HG02642 (cell line): ENCODE results near the gene CLEC2A.

Source experiments
- ATAC-seq: cut with Tn5 transposase; IDR thresholded peaks from one replicate; pipeline ENCODE4 v1.9.1; 2021; ENCODE audit warnings: mild to moderate bottlenecking; ENCODE audit not compliant: unreplicated experiment, poor library complexity

The CLEC2A gene

DNA sequence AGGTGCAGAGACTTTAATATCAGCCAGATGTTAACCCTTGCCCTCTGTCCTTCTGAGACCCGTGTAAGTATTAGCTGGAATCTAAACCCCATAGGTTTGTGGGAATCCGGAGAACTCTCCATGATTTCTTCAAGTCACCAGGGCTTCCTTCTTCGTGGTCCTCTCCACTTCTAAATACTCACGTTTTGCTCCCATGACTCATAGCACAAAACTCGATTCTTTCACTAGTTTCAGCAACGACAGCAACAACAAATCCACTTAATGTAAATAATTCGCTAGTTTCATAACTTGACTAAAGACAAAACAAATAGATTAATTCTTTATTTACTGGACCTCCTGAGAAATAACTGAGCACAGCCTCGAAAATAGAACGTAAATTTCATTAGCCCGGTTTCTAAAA lies 4.4 kb upstream of the CLEC2A start:
- ATAC-seq: no peak

DNA sequence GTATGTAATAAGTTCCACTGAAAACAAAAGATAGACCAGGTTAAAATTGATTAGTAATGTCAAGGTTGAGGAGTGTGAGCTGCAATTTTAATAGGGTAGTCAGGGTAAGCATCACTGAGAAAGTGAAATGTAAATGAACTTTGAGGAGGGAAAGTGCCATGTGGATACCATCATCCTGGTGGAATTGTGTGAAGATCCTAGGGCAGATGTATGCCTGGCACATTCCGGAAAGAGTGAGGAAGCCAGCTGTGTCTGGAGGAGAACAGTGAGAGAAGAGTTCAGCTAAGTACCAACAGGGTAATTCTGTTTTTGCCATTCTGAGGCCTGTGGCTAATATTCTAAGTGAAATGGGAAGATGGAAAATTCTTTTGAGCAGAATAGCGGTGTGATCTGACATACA lies 2.9 kb upstream of the CLEC2A start:
- no peak for ATAC-seq

DNA sequence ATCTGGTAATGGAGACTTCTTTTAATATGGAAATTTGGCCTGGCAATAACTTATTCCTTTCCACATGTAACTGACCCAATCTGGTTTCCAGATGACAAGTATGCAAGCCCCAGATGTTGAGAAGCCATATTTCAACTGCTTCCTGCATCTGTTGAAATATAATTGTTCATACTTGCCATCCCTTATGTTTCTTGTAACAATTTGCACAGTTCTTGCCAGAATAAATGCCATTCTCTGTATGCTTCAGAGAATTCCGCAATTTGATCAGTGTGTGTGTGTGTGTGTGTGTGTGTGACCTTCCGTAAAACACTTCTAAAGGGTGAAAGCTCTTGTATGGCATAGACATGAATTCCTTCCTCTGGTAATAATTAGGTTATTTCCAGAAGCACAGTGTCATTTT lies 1.8 kb upstream of the CLEC2A start:
- no peak for ATAC-seq

DNA sequence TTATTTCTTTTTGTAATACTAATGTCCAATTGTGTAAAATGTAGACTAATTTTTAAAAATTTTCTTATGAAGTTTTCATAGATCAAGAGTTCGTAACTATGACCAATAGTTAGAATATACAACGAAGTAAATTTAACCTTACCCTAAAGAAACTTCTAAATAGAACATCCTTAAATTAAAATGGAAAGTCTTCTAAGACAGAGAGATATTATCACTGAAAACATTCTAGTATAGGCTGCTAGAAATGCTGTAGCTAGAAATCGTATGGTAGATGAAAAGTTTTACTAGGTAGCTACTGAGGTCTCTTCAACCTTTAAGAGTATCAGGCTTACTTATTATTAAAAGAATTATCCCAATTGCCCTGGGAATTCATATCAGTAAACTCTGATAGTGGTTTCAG lies 925 bp downstream of the CLEC2A start:
- no peak for ATAC-seq

DNA sequence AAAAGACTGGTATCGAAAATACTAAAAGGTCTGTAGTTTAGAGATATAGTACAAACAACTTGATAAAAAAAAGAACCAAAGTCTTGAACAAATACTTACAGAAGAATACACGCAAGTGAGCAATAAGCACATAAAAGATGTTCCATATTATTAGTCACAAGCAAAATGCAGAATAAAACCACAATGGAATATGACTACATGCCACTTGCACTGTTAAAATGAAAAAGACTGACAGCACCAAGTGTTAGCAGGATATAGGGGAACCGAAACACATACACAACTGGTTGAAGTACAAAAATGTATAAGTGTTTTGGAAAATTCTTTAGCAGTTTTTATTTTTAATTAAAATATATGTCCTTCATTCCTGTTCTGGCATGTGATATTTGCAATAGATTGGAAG lies 3.6 kb downstream of the CLEC2A start:
- no peak for ATAC-seq

DNA sequence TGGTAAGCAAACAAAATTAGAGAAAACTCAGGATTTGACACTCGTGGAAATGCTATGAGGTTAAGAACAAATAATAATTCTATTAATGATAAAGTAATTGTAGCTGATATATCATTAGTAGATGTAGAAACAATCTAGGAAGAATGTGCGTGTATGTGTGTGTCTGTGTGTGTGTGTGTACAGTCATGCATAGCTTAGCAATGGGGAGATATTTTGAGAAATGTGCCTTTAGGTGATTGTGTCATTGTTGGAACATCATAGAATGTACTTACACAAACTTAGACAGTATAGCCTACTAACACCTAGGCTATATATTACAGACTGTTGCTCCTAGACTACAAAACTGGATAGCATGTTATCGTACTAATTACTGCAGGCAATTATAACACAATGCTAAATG lies 5.3 kb downstream of the CLEC2A start:
- no peak for ATAC-seq

DNA sequence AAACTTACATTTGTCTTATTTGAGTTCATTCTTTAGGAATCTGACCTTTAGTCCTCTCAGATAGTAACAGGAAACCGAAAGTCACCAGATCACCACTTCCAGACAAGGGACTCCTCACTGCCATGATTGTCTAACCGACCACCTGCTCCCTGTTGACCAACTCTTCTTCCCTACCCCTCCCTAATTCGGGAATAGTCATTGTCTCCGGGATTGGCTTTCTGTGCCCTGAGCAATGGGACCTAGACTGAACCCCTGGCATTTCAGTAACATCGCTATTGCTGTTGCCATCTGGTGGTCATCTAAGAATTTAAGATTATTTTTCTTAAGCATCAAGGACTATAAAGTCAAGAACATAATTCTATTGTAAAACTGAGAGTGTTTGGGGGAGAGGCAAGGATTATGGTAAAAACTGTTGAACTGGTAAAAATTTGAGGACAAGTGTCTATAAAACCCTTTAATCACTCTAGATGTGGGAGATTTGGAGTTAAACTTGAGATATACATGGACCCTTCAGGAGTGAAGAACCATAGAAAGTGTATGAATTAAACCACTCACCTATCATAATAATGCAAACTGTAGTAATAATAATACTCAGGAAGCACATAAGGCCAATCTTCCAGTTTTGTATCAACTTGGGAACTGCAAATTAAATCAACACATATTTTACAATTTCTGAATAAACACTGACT lies 6.3 kb downstream of the CLEC2A start:
- ATAC-seq: no peak

DNA sequence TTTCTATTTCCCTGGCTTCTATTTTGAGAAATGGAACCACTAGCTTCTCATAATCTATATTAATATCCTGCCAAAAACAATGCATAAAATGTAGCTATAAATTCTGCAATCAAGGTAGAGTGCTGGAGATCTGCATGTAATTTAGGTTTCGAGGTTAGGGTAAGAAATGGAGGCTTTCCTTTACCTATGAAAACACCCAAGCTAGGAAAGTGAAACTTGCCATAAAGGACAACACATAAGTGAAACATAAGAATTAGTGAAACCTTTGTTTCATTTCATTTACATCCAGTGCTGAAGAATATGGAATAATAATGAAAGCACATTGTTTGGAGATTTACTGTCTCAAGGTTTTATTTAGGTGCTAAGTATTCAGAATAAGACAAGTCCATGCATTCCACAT lies 9.7 kb downstream of the CLEC2A start:
- no peak for ATAC-seq

DNA sequence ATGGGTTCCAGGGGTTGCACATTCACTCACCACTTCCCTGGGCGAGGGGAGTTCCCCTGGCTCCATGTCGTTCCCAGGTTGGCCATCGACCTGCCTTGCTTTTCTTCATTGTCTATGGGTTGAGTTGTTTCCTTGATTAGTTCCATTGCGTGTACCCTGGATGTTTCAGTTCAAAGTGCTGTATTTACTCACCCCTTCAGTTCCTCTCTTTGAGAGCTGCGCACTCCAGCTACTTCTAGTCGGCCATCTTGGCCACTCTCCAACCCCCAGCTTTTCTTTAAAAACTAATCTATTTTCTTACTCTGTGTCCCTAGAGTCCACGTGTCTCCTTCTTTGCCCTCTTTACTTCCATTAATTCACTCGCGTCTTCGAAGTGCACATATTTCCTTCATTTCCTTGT lies 11.7 kb downstream of the CLEC2A start:
- no peak for ATAC-seq

DNA sequence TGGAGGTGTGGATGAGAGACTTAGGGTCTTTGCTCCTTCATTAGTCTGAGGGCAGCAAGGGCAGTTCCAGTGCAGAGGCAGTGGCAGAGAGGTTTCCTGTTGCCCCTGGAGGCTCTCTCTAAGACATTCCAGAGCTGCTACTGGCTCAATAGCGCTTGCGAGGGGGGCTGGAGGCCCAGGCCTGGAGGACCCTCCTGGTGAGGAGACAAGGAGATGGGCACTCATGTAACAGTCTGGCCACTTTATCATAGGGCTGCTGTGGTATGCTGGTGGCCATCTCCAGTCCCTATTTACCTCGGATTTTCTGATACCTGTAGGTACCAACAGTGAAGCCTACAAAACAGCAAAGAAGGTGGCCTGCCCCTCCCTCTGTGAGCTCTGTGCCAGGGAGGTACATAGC lies 12.7 kb downstream of the CLEC2A start:
- no peak for ATAC-seq

DNA sequence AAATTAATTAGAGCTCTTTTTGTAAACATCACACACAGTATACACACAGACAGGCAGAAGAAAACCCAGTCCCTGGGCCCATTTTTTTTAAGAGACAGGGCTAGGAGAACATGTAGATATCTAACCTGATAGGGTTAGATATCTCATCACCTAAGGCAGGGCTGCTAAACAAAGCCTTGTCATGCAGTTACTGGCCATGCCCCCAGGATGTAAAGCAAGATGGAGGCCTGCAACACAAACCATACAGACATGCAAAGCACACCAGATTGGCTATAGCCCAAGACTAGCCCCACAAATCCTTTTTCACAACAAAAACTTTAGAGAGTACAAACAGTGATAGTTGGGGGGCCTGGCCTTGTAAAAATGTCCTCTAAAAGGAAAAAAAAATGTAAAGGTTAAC lies 20.5 kb downstream of the CLEC2A start:
- ATAC-seq: no peak

DNA sequence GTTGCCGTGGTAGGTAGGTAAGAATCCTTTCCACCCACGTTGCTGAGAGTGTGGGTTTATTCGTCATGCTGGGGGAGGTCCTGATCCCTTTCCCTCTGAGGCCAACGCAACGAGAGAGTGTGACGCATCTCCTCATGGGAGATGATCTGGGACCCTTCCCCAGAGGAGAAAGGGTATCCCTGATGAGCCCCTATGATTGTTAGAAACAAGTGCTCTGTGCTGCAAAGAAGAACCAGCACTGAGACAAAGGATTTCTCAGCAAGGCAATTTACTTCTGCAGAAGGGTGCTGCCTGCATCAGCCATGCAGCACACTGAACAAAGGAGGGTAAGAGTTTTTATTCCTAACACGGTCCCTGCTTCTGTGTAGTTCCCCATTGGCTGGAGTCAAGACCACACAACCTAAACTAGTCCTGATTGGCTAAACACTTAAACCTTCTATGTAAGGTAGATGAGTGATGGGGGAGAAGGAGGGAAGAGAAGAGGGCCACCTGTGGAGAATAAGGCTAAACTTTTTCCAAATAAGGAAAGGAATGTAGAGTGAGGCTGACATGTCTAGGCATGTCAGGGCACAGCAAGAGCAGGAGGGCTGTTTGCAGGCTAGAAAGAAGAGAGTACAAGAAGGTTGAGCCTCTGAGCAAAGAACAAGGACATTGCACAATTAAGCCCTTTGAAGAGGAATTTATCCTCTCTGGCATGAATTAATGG lies 21.3 kb downstream of the CLEC2A start:
- no peak for ATAC-seq

DNA sequence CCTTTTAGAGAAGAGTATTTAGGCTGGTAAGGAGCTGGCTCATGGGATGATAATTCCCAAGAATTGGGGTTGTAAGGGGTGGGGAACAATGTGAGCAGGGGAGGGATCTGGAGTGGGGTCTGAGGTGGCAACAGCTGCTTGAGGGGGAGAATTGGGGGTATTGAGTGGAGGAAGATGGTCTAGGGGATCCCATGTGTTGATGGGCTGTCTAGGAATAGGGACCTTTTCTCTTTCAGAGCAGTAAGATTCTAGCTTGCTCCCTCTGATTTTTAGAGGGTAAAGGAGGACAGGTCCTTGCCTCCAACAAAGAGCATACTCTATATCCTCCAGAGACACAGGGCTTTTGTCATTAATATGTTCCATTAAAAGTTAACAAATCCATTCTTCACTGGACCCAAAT lies 22.4 kb downstream of the CLEC2A start:
- ATAC-seq: no peak

DNA sequence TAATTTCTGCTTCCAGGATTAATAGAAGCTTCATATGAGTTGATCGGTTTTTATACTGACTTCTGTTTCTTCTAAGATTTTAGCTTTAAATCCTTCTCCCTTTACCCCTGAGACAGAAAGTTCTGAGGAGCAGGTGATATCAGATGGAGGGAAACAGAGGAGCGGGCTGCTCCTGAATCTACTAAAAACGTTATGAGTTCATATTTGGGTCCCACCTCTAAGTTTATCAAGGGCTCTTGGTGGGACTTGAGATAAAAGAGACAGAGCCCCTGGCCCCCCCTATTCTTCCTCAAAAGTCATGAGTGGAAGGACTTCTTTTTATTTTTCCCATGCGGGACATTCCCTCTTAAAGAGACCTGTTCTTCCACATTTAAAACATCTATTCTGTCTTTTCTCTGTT lies 23.8 kb downstream of the CLEC2A start:
- no peak for ATAC-seq

DNA sequence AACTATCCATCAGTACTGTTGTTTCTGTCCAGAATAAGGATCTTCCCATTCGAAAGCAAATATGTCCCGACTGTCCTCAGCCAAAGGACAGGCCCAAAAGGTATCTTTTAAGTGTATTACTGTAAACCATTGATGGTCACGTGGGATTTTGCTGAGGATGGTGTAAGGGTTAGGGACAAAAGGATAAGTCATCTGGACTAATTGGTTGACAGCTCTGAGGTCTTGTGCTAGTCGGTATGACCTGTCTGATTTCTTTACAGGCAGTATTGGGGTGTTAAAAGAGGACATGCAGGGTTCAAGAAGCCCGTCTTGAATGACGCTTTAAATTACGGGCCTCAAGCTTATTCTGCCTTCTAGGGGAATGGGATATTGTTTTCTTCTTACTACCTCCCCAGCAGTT lies 24.4 kb downstream of the CLEC2A start:
- no peak for ATAC-seq

DNA sequence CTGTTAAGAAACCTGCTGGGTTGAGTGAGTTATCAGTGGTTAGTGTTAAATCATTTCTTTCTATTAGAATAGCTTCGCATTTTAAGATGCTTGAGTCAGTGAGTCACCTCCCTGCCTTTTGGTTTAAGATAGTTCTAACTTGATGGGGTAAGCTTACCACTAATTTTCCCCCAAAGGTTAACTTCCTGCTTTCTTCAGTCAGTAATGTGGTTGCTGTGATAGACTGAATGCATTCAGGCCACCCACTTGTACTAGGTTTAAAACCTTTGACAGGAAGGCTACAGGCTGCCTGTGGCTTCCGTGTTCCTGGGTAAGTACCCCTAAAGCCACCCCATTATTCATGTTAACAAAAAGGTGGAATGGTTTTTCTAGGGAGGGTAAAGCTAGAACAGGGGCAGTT lies 25.3 kb downstream of the CLEC2A start:
- ATAC-seq: no peak

DNA sequence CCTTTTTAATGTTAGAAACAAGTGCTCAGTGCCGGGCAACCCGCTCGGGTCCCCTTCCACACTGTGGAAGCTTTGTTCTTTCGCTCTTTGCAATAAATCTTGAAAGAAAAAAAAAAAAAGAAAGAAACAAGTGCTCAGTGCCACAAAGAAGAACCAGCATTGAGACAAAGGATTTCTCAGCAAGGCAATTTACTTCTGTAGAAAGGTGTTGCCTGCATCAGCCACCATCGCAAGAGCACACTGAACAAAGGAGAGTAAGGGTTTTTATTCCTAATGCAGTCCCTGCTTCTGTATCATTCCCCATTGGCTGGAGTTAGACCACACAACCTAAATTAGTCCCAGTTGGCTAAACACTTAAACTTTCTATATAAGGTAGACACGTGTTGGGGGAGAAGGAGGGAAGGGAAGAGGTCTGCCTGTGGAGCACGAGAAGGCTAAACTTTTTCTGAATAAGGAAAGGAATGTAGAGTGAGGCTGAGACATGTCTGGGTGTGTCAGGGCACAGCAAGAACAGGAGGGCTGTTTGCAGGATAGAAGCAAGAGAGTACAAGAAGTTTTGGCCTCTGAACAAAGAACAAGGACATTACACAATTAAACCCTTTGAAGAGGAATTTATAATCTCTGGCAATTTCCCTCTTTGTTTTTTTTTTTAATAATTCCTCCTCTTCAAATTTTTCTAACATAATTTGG lies 29.5 kb downstream of the CLEC2A start:
- ATAC-seq: no peak

DNA sequence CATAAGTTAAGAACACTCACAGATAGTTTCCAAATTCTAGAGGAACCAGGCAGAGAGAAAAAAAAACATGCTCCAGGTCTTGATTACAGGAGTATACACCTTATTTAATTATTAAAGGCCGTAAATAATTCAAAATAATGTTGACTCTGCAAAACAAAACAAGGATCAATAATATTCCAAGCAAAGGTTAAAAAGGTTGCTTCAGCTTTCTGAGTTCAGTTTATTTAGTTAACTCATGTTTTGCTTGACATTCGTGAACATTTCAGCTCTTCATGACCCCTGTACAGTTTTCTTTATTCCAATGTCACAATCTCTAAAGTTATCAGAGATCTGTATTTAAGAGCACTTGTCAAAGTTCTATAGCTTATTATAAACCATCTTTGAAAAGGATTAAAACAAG lies 31.2 kb downstream of the CLEC2A start:
- ATAC-seq: no peak

DNA sequence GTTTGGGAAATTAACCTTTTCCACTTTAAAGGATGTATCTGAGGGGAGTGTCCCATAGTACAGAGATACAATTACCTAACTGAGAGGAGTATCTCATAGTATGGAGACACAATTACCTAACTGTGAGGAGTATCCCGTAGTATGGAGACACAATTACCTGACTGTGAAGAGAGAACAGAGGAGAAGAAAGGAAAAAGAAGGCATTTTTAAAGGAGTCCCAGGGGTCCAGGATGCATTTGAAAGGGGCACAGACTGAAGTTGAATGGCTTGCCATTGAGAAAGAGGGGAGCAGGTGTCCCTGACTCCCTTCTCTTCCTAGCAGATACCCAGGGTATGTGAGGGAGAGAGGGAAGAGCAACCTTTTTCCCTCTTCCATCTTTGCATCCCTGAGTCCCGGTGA lies 33.0 kb downstream of the CLEC2A start:
- no peak for ATAC-seq

DNA sequence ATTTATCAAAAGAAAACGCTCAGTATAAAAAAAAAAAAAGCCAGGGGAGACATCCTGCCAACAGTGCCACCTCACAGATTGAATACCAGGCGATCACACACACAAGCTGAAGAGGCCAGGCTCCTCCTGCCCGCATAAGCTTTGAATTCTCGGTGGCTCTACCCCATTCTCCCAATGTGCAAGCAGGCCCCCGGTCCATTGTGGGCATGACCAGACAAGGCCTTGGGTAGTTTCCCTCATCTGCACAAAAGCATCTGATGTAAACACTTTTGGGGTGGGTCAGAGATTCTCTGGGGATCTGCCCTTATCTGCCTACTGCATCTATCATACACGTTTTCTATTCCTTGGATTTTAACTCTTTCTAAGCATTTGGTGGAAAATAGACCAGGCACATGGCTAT lies 34.6 kb downstream of the CLEC2A start:
- no peak for ATAC-seq

DNA sequence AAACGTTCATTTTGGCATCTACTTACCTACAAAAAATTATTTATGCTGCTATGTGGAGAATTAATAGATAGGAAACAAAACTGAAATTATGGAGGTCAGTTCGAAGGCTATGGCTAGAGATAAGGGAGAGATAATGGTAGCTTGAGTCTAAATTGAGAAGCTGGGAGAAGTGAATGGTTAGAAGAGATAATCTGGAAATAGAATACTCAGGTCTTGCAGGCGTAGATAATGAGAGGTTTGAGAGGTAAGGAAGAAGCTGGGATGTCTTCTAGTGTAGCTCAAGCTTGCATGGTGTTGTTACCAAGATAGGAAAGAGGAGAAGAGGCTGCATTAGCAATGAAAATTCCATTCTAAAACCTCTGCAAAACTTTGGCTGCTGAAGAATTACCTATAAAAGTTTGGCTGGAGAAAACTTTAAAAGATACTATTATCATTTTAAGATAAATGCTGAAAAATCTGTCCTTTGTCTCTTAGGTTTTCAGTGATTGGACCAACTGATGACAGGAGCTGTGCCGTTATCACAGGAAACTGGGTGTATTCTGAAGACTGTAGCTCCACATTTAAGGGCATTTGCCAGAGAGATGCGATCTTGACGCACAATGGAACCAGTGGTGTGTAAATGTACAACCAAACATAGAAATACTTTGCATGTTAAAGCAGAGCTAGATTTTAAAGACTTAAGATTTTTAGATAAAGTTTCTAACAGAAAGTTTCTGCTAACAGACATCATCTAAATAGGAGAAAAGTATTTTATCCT lies 36.8 kb downstream of the CLEC2A start:
- no peak for ATAC-seq
